Measurements from ENCODE around the gene CDC42SE2. TPM values are rescaled to one million over a fixed set of nuclear protein-coding genes. Genes with fewer than 3 reads are reported as not detected.
"Not testable (repeated sequence)": the region's sequence is repeated elsewhere in the genome, so short reads cannot be mapped to it uniquely, and the experiment has no call there.

The CDC42SE2 gene
- total RNA-seq, 1 experiment from 2014 or later: 23.2 TPM

DNA sequence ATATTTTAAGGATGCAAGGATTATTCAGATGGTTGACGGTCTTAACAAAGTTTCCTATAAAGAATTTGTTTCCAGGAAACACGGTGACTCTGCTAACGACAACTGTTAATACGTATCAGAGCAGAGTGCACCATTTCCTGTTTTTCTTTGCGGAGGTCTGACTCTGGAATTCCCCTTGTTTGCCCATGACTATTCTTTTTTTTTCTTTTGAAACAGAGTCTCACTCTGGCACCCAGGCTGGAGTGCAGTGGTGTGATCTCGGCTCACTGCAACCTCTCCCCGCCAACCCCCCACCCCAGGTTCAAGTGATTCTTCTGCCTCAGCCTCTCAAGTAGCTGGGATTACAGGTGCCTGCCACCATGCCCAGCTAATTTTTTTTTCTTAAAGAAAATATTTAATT, 115.9 kb downstream of the CDC42SE2 start:
- H3K27me3 Mint-ChIP-seq (ENCODE audit: low read depth): no peaks in the 10 kb centered on the region
- H3K79me2 ChIP-seq (ENCODE audit: insufficient read depth, low read length): no peaks in the 10 kb centered on the region
- H3K27ac ChIP-seq (ENCODE audit: insufficient read length, low read depth, low read length): no peak overlapping the region
- DNase-seq: no peak
- H3K27me3 ChIP-seq (ENCODE audit: insufficient read depth, low read length): no peaks in the 10 kb centered on the region
- no peak overlapping the region for H4K8ac ChIP-seq (replicated peaks; ENCODE audit: insufficient read length, low read depth, low read length)
- no peak overlapping the region for H4K5ac ChIP-seq (ENCODE audit: insufficient read length, low read depth, low read length)
- no peaks in the 10 kb centered on the region for H3K9me3 Mint-ChIP-seq
- H3K4me2 ChIP-seq (ENCODE audit: insufficient read depth, insufficient read length, low read length): no peak overlapping the region
- H3K4ac ChIP-seq (ENCODE audit: low read depth, low read length): no peak overlapping the region
- H3K4me3 Mint-ChIP-seq: no peak overlapping the region
- no peak overlapping the region for H2BK20ac ChIP-seq (ENCODE audit: low read depth, low read length, poor library complexity, severe bottlenecking)
- H3K79me1 ChIP-seq (ENCODE audit: insufficient read depth, low read depth, low read length, poor library complexity, severe bottlenecking): no peaks in the 10 kb centered on the region
- no peak overlapping the region for H3T11ph ChIP-seq (ENCODE audit: low read length)
- no peak overlapping the region for H2AK5ac ChIP-seq (ENCODE audit: insufficient read length, low read length)
- no peak overlapping the region for H3K23ac ChIP-seq (ENCODE audit: insufficient read length, low read depth, low read length)
- no peak overlapping the region for H2BK12ac ChIP-seq (ENCODE audit: insufficient read length, low read depth, low read length)
- no peak overlapping the region for H2BK15ac ChIP-seq (ENCODE audit: low read depth, low read length)
- H3K27ac Mint-ChIP-seq: peak overlapping the region in 1 of 3 experiments; percentile 53; a peak in 1 of 7 replicates
- no peak overlapping the region for H2BK5ac ChIP-seq (ENCODE audit: insufficient read length, low read length)
- no peak overlapping the region for H4K91ac ChIP-seq (ENCODE audit: insufficient read length, low read depth, low read length)
- no peaks in the 10 kb centered on the region for H4K20me1 ChIP-seq (ENCODE audit: control insufficient read depth, insufficient read depth, insufficient read length)
- no peaks in the 10 kb centered on the region for H3K36me3 Mint-ChIP-seq (ENCODE audit: insufficient read depth in 1 of 3, low read depth in 3 of 3)
- H3K14ac ChIP-seq (ENCODE audit: insufficient read depth, low read length): no peak overlapping the region
- H3K4me1 Mint-ChIP-seq: peaks cover 4 to 9% of the 10 kb centered on the region in 2 experiments; a peak in 1 of 4 replicates
- no peak overlapping the region for H2AFZ ChIP-seq (ENCODE audit: low read length)
- H3K4me1 ChIP-seq (ENCODE audit: insufficient read depth, low read length): no peaks in the 10 kb centered on the region
- no peak overlapping the region for H3K9ac ChIP-seq (ENCODE audit: extremely low read depth, insufficient read length, low read length)
- no peak overlapping the region for H3K56ac ChIP-seq (ENCODE audit: insufficient read length, low read depth, low read length)
- TF ChIP-seq, protein P1, sequence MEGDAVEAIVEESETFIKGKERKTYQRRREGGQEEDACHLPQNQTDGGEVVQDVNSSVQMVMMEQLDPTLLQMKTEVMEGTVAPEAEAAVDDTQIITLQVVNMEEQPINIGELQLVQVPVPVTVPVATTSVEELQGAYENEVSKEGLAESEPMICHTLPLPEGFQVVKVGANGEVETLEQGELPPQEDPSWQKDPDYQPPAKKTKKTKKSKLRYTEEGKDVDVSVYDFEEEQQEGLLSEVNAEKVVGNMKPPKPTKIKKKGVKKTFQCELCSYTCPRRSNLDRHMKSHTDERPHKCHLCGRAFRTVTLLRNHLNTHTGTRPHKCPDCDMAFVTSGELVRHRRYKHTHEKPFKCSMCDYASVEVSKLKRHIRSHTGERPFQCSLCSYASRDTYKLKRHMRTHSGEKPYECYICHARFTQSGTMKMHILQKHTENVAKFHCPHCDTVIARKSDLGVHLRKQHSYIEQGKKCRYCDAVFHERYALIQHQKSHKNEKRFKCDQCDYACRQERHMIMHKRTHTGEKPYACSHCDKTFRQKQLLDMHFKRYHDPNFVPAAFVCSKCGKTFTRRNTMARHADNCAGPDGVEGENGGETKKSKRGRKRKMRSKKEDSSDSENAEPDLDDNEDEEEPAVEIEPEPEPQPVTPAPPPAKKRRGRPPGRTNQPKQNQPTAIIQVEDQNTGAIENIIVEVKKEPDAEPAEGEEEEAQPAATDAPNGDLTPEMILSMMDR (conservative IDR thresholded peaks at IDR 0.05): no peak
- no peak overlapping the region for H3K18ac ChIP-seq (ENCODE audit: insufficient read length, low read depth, low read length)
- WGBS (ENCODE audit: extremely low coverage, insufficient read length, low lambda C conversion rate): no CpG with 5 or more reads among the region's 7 CpGs
- no peak overlapping the region for H2BK120ac ChIP-seq (ENCODE audit: low read depth, low read length, poor library complexity, severe bottlenecking)
- no peaks in the 10 kb centered on the region for H3K9me3 ChIP-seq (ENCODE audit: control insufficient read depth, low read depth, low read length)
- H3K23me2 ChIP-seq (ENCODE audit: insufficient read length, low read depth, low read length, poor library complexity, severe bottlenecking): no peaks in the 10 kb centered on the region

DNA sequence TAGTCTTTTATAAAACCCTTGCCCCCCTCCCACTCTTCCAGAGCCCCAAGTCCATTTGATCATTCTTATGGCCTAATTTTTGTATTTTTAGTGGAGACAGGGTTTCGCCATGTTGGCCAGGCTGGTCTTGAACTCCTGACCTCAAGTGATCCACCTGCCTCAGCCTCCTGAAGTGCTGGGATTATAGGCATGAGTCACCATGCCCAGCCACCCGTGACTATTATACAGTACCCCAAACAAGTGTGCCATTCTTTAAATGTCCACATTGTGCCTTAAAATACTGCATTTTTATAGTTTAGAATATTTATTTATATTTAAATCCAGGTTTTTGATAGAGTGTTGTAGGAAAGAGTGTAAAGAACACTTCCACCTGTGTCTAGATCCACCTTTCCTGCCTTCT, 116.4 kb downstream of the CDC42SE2 start:
- H3K23me2 ChIP-seq (ENCODE audit: insufficient read length, low read depth, low read length, poor library complexity, severe bottlenecking); H3K27ac ChIP-seq (ENCODE audit: insufficient read length, low read depth, low read length); H4K8ac ChIP-seq (replicated peaks; ENCODE audit: insufficient read length, low read depth, low read length); H3K4me1 ChIP-seq (ENCODE audit: insufficient read depth, low read length); H2AK5ac ChIP-seq (ENCODE audit: insufficient read length, low read length); H2BK12ac ChIP-seq (ENCODE audit: insufficient read length, low read depth, low read length); H3K4me2 ChIP-seq (ENCODE audit: insufficient read depth, insufficient read length, low read length); H3K79me1 ChIP-seq (ENCODE audit: insufficient read depth, low read depth, low read length, poor library complexity, severe bottlenecking); H4K91ac ChIP-seq (ENCODE audit: insufficient read length, low read depth, low read length); H3K23ac ChIP-seq (ENCODE audit: insufficient read length, low read depth, low read length); H3K27me3 Mint-ChIP-seq (ENCODE audit: low read depth); H3K27me3 ChIP-seq (ENCODE audit: insufficient read depth, low read length); H4K5ac ChIP-seq (ENCODE audit: insufficient read length, low read depth, low read length); H3K27ac Mint-ChIP-seq; H3K4me3 Mint-ChIP-seq; H4K20me1 ChIP-seq (ENCODE audit: control insufficient read depth, insufficient read depth, insufficient read length); H3K9ac ChIP-seq (ENCODE audit: extremely low read depth, insufficient read length, low read length); H2BK20ac ChIP-seq (ENCODE audit: low read depth, low read length, poor library complexity, severe bottlenecking); H3K4me1 Mint-ChIP-seq; H2AFZ ChIP-seq (ENCODE audit: low read length); H2BK5ac ChIP-seq (ENCODE audit: insufficient read length, low read length); H3K79me2 ChIP-seq (ENCODE audit: insufficient read depth, low read length); H3K9me3 Mint-ChIP-seq; H3K56ac ChIP-seq (ENCODE audit: insufficient read length, low read depth, low read length); H2BK15ac ChIP-seq (ENCODE audit: low read depth, low read length); H3K9me3 ChIP-seq (ENCODE audit: control insufficient read depth, low read depth, low read length); H3K14ac ChIP-seq (ENCODE audit: insufficient read depth, low read length); H2BK120ac ChIP-seq (ENCODE audit: low read depth, low read length, poor library complexity, severe bottlenecking); DNase-seq; H3K4ac ChIP-seq (ENCODE audit: low read depth, low read length); H3K36me3 Mint-ChIP-seq (ENCODE audit: insufficient read depth in 1 of 3, low read depth in 3 of 3); H3K18ac ChIP-seq (ENCODE audit: insufficient read length, low read depth, low read length); H3T11ph ChIP-seq (ENCODE audit: low read length): not testable (repeated sequence)
- no CpG with 5 or more reads among the region's 2 CpGs for WGBS (ENCODE audit: extremely low coverage, insufficient read length, low lambda C conversion rate)
